ENCODE results near the gene ABHD12.

The ABHD12 gene

GRCh38 chr20:25287631-25288290, 102.9 kb downstream of the ABHD12 start:
- no peak for DNase-seq

- DNase-seq = no peak
These were observed 103.7 kb downstream of the ABHD12 start for GRCh38 chr20:25286917-25287316.

- no peak for DNase-seq
These were observed 104.5 kb downstream of the ABHD12 start for GRCh38 chr20:25285856-25286798.

GRCh38 chr20:25285091-25285647, 105.5 kb downstream of the ABHD12 start:
- DNase-seq = no peak

GRCh38 chr20:25284131-25284601, 106.5 kb downstream of the ABHD12 start:
- DNase-seq = no peak

- no peak for DNase-seq
These were observed 107.2 kb downstream of the ABHD12 start for GRCh38 chr20:25283221-25283951.

GRCh38 chr20:25282796-25283195, 107.8 kb downstream of the ABHD12 start:
- no peak for DNase-seq

- peak; percentile 55 for DNase-seq
These were observed 108.4 kb downstream of the ABHD12 start for GRCh38 chr20:25282034-25282781.

- peak; percentile 63 for DNase-seq
These were observed 109.1 kb downstream of the ABHD12 start for GRCh38 chr20:25281541-25281991.

GRCh38 chr20:25280574-25281535, 109.8 kb downstream of the ABHD12 start:
- no peak for DNase-seq

GRCh38 chr20:25280051-25280573, 110.5 kb downstream of the ABHD12 start:
- DNase-seq = peak; percentile 94

GRCh38 chr20:25279403-25279802, 111.2 kb downstream of the ABHD12 start:
- DNase-seq = no peak

- no peak for DNase-seq
These were observed 111.8 kb downstream of the ABHD12 start for GRCh38 chr20:25278636-25279361.

- no peak for DNase-seq
These were observed 112.6 kb downstream of the ABHD12 start for GRCh38 chr20:25277941-25278521.

- peak; percentile 51 for DNase-seq
These were observed 113.4 kb downstream of the ABHD12 start for GRCh38 chr20:25277051-25277801.

- no peak for DNase-seq
These were observed 114.0 kb downstream of the ABHD12 start for GRCh38 chr20:25276533-25277050.

GRCh38 chr20:25275813-25276532, 114.7 kb downstream of the ABHD12 start:
- DNase-seq = no peak

Data from NCI-H2029 treated with DMSO at 0.1 percent for 48 hours (cell line).